Body of pancreas (tissue), 4 donors: ENCODE data around the gene HEXD. TPM values are rescaled to one million over a fixed set of nuclear protein-coding genes. Genes with fewer than 3 reads are reported as not detected.

Source experiments
- ATAC-seq: fragments of 150-250 bp; one replicate; pipeline ENCODE4 v1.9.1; 2016
- DNase-seq, 4 donors: peaks; one replicate each; pipeline ENCODE4 v3.0.0-alpha.2; 2019
- H3K27ac ChIP-seq, 4 donors: fragments of 200-600 bp; sonication (generic); 1 replicate in 3 of 4; 2 replicates in 1 of 4; pipeline versions ENCODE4 v1.5.1 to v1.6.1; 2016 to 2019; ENCODE audit warnings: mild to moderate bottlenecking in 1 of 4, mixed read lengths in 1 of 4, moderate library complexity in 1 of 4
- H3K27me3 ChIP-seq, 2 donors: fragments of 200-600 bp; sonication (generic); one replicate each; pipeline ENCODE4 v1.6.0; 2016; ENCODE audit warnings: mild to moderate bottlenecking in 1 of 2
- H3K36me3 ChIP-seq, 2 donors: fragments of 200-600 bp; sonication (generic); replicated peaks in 1 of 2; 2 replicates each; pipeline ENCODE4 v1.5.1; 2016; ENCODE audit warnings: low read depth in 2 of 2; ENCODE audit not compliant: insufficient read depth in 1 of 2
- H3K4me1 ChIP-seq: fragments of 200-600 bp; sonication (generic); one replicate; pipeline ENCODE4 v1.6.0; 2016
- H3K4me3 ChIP-seq, 2 donors: fragments of 200-600 bp; sonication (generic); 1 replicate in 1 of 2; 2 replicates in 1 of 2; pipeline ENCODE4 v1.5.1; 2016 to 2019
- H3K9me3 ChIP-seq, 3 donors: fragments of 200-600 bp; sonication (generic); 1 replicate in 2 of 3; 2 replicates in 1 of 3; pipeline ENCODE4 v1.5.1; 2016
- POLR2A ChIP-seq, 3 donors: fragments of 450-650 bp; IDR thresholded peaks; one replicate each; pipeline ENCODE4 v1.6.1; 2016; ENCODE audit warnings: antibody characterized with exemption in 3 of 3, mild to moderate bottlenecking in 2 of 3
- WGBS, 2 donors: methylation state at CpG; one replicate each; pipeline ENCODE4 v1.1.5; 2017; 5-methylcytosine and 5-hydroxymethylcytosine counted together
- intact Hi-C: fragments of 100-400 bp; cut with DNase I; formaldehyde crosslinking; loops from one replicate; pipeline ENCODE4 v1.15.1; 2023
- total RNA-seq, 2 donors: library from RNA; depleted of rRNA; stranded (reverse); fragments of >200 nt; gene quantifications; one replicate each; pipeline ENCODE4 v1.1.0, GENCODE V29; 2016
- TF ChIP-seq, protein P1 (sequence below), 7 experiments: fragments of 450-650 bp in 4 of 7; fragments of 200-600 bp in 3 of 7; sonication (generic) in 3 of 7; IDR thresholded peaks; one replicate each; pipeline ENCODE4 v1.5.1; 2016 to 2019; ENCODE audit warnings: antibody characterized with exemption in 7 of 7

HEXD gene
- total RNA-seq, 2 donors from 2014 or later: 54.7 to 188 TPM

DNA sequence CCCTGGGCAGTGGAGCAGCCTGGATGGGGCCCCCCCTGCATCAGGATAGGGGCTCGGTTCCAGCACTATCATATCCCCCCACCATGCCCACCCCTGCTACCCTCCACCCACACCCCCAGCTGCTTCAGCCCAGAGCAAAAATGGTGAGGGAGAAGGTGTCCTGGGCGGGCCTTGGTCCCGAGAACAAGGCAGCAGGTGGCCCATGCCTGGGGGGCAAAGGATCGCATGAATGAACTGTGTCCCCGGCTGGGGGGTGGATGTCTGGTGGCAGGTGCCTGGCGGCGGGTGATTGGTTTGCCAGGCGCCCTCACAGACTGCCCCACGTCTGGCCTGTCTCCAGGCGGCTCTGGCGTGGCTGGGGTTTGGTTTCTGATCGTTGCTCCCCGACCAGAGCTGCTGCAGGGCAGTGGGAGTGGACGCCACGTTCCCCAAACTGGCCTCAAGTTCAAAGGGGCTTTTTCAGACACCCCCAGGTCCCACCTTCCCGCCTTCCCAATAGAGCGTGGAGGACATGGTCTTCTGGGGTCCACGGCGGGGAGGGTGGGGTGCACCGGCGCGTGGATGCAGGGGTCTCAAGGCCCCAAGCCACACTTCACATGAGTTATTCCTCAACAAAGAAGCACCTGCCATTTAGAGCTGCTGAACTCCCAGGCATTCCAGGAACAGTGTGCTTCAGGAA is 34.0 kb upstream of the HEXD start:
- no peaks in the 10 kb centered on the region for H3K27me3 ChIP-seq
- ATAC-seq: no peak

DNA sequence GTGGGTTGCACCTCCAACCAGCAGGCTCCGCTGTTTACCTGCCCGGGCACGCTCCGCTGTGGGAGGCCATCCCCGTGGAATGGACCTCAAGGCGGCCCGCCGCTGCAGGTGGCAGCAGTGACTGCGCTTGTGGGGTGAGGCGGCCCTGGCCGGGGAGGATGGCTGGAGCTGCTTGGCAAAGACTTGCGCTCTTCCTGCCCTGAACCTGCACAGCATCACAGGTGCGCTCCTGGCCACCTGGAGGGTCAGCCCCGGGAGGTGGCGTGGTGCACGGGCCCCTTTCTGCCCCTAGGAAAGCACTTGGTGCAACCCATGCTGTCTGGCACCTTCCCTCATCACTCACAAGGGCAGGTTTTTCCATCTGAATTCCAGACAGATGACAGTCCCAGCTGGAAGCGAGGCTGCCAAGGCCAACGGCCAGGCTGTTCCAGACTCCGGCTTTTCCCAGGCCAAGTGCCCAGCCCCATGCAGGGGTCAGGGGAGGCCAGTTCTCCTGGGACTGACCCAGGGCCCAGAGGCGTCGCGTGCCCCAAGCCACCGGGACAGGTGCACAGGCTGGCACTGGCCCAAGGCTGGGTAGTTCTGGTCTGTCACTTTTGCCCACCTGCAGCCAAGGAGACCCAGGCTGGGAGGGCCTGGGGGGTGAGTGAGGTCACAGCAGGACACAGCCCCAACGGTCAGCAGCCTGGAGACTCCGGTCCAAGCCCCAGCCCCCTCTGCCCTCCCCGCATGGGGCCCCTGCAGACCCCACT is 33.2 kb upstream of the HEXD start:
- no peaks in the 10 kb centered on the region for H3K36me3 ChIP-seq
- peaks cover 35% of the 10 kb centered on the region for H3K4me1 ChIP-seq
- ATAC-seq: peak; percentile 89
- TF ChIP-seq, protein P1, sequence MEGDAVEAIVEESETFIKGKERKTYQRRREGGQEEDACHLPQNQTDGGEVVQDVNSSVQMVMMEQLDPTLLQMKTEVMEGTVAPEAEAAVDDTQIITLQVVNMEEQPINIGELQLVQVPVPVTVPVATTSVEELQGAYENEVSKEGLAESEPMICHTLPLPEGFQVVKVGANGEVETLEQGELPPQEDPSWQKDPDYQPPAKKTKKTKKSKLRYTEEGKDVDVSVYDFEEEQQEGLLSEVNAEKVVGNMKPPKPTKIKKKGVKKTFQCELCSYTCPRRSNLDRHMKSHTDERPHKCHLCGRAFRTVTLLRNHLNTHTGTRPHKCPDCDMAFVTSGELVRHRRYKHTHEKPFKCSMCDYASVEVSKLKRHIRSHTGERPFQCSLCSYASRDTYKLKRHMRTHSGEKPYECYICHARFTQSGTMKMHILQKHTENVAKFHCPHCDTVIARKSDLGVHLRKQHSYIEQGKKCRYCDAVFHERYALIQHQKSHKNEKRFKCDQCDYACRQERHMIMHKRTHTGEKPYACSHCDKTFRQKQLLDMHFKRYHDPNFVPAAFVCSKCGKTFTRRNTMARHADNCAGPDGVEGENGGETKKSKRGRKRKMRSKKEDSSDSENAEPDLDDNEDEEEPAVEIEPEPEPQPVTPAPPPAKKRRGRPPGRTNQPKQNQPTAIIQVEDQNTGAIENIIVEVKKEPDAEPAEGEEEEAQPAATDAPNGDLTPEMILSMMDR (IDR thresholded peaks at IDR 0.05): peak in 6 of 7 experiments; percentile 13 to 81 (median 57)
- TF ChIP-seq POLR2A (IDR thresholded peaks at IDR 0.05): peak in 1 of 3 donors; percentile 32
- peak overlapping the region; percentile 46 to 91 (median 84) for H3K27ac ChIP-seq
- no peaks in the 10 kb centered on the region for H3K27me3 ChIP-seq
- no peaks in the 10 kb centered on the region for H3K9me3 ChIP-seq
- DNase-seq: peak; percentile 85 to 90 (median 88)
- 0 to 21% methylated on average over 3 to 26 of the region's 26 CpGs for WGBS, 2 donors
- intact Hi-C loops: no loop called here
- H3K4me3 ChIP-seq: no peak overlapping the region

More for the DNA sequence above, 34.0 kb upstream of the HEXD start:
- no peaks in the 10 kb centered on the region for H3K36me3 ChIP-seq
- 16 to 31% methylated on average over 6 to 22 of the region's 22 CpGs for WGBS, 2 donors
- H3K4me1 ChIP-seq: peaks cover 35% of the 10 kb centered on the region
- H3K27ac ChIP-seq: peak overlapping the region; percentile 46 to 91 (median 84)
- H3K9me3 ChIP-seq: no peaks in the 10 kb centered on the region
- peak in 1 of 3 donors; percentile 61 for TF ChIP-seq POLR2A (IDR thresholded peaks at IDR 0.05)
- TF ChIP-seq, protein P1 (IDR thresholded peaks at IDR 0.05): no peak
- intact Hi-C loops: no loop called here
- peak in 1 of 4 donors; percentile 36 for DNase-seq
- H3K4me3 ChIP-seq: no peak overlapping the region

DNA sequence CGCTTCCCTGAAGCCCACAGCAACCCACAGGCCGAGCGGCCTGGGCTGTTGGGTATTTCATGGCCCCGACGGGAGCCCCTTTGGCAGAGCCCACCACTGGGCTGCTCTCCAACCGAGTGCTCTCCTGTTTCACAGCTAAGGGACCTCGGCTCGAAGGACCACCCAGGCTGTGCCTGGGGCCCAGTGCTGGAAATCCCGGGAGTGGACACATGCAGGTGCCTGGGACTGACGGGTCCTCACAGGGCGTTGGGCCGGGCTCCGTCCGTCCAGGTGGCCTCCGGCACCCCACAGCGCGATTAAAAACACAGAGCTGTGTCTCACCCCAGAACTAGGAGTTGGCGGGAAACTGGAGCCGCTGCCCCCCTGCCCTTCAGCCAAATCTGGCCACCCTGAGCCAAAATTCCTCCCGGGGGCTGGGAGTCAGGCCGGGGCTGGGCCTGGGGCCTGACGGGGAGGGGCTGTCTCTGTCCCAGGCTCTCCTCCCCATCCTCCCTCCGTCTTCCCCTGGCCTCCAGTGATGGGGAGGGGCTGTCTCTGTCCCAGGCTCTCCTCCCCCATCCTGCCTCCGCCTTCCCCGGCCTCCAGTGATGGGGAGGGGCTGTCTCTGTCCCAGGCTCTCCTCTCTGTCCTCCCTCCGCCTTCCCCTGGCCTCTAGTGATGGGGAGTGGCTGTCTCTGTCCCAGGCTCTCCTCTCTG is 32.4 kb upstream of the HEXD start:
- intact Hi-C loops: no loop called here
- TF ChIP-seq, protein P1 (IDR thresholded peaks at IDR 0.05): no peak
- TF ChIP-seq POLR2A (IDR thresholded peaks at IDR 0.05): no peak
- Histone ChIP-seq H3K36me3 (no peaks in the 10 kb centered on the region), H3K27ac (peak overlapping the region; percentile 46 to 91 (median 84)), H3K4me1 (peaks cover 35% of the 10 kb centered on the region), H3K4me3 (no peak overlapping the region), H3K9me3 (no peaks in the 10 kb centered on the region), H3K27me3 (no peaks in the 10 kb centered on the region)
- no peak for DNase-seq
- no peak for ATAC-seq
- 65 to 69% methylated on average over 2 to 20 of the region's 26 CpGs for WGBS, 2 donors

DNA sequence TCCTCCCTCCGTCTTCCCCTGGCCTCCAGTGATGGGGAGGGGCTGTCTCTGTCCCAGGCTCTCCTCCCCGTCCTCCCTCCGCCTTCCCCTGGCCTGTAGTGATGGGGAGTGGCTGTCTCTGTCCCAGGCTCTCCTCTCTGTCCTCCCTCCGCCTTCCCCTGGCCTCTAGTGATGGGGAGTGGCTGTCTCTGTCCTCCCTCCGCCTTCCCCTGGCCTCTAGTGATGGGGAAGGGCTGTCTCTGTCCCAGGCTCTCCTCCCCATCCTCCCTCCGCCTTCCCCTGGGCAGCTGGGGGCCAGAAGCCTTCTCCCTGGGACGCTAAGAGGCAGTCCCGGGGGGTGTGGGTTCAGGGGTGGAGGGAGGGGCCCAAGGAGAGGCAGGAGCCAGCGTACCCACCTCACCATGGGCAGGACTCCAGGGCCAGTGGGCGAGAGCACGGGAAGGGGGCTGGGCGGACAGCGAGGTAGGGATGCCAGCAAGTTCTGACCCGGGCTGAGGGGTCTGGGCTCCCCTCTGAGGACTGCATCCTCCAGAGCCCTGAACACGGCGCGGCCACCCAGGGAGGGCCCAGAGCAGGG is 31.8 kb upstream of the HEXD start:
- Histone ChIP-seq H3K27me3 (no peaks in the 10 kb centered on the region), H3K36me3 (no peaks in the 10 kb centered on the region), H3K4me3 (no peak overlapping the region), H3K9me3 (no peaks in the 10 kb centered on the region), H3K27ac (peak overlapping the region in 2 of 4 donors; percentile 84 to 91), H3K4me1 (peaks cover 35% of the 10 kb centered on the region)
- intact Hi-C loops: no loop called here
- WGBS, 2 donors: 78 to 81% methylated on average over 16 of the region's 17 CpGs
- no peak for ATAC-seq
- no peak for DNase-seq
- TF ChIP-seq POLR2A (IDR thresholded peaks at IDR 0.05): no peak
- TF ChIP-seq, protein P1 (IDR thresholded peaks at IDR 0.05): no peak
